PFSK-1 (cell line): Measurements from ENCODE around the gene DEDD2.

ENCODE experiments used
- TAF1 ChIP-seq: IDR thresholded peaks from 2 replicates; pipeline ENCODE4 v1.6.1; 2012; ENCODE audit warnings: low read length, control low read depth, borderline replicate concordance; ENCODE audit not compliant: insufficient read depth
- TF ChIP-seq, protein P1 (sequence below), 2 experiments: IDR thresholded peaks; 2 replicates each; pipeline versions ENCODE4 v1.6.1 to v1.8.0; 2011 to 2012; ENCODE audit warnings: low read depth in 2 of 2, low read length in 2 of 2, control low read depth in 1 of 2, inconsistent platforms in 1 of 2, mild to moderate bottlenecking in 1 of 2, moderate library complexity in 1 of 2; ENCODE audit not compliant: insufficient read depth in 1 of 2

DNA sequence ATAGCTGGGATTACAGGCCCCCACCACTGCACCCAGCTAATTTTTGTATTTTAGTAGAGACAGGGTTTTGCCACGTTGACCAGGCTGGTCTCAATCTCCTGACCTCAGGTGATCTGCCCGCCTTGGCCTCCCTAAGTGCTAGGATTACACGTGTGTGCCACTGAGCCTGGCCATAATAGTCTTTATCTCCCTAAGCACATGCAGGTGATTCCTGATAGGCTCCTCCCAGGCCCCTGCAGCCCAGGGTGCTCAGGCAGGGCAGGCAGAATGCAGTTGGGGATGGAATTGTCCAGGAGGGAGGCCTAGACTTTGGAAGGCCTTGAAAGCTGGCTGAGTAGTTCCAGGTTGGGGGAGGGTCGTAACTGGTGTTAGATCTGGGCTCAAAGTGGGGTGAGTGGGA, 11.2 kb upstream of the DEDD2 start:
- TF ChIP-seq TAF1: no peak
- TF ChIP-seq, protein P1, sequence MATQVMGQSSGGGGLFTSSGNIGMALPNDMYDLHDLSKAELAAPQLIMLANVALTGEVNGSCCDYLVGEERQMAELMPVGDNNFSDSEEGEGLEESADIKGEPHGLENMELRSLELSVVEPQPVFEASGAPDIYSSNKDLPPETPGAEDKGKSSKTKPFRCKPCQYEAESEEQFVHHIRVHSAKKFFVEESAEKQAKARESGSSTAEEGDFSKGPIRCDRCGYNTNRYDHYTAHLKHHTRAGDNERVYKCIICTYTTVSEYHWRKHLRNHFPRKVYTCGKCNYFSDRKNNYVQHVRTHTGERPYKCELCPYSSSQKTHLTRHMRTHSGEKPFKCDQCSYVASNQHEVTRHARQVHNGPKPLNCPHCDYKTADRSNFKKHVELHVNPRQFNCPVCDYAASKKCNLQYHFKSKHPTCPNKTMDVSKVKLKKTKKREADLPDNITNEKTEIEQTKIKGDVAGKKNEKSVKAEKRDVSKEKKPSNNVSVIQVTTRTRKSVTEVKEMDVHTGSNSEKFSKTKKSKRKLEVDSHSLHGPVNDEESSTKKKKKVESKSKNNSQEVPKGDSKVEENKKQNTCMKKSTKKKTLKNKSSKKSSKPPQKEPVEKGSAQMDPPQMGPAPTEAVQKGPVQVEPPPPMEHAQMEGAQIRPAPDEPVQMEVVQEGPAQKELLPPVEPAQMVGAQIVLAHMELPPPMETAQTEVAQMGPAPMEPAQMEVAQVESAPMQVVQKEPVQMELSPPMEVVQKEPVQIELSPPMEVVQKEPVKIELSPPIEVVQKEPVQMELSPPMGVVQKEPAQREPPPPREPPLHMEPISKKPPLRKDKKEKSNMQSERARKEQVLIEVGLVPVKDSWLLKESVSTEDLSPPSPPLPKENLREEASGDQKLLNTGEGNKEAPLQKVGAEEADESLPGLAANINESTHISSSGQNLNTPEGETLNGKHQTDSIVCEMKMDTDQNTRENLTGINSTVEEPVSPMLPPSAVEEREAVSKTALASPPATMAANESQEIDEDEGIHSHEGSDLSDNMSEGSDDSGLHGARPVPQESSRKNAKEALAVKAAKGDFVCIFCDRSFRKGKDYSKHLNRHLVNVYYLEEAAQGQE (IDR thresholded peaks at IDR 0.05; ENCODE audit: insufficient read depth in 1 of 2, low read depth in 2 of 2, low read length in 2 of 2): no peak
